Thymus (tissue), 14 donors: Measurements from ENCODE around the gene TEX13B. TPM values are rescaled to one million over a fixed set of nuclear protein-coding genes. Genes with fewer than 3 reads are reported as not detected.

Experiments
- DNase-seq, 9 donors: peaks; one replicate each; pipeline ENCODE4 v3.0.0-alpha.2; 2013; ENCODE audit warnings: low spot score in 9 of 9, low read depth in 6 of 9, missing footprints in 1 of 9
- H3K27ac ChIP-seq, 2 donors: one replicate each; pipeline ENCODE4 v1.5.1; 2013; ENCODE audit warnings: control low read depth in 1 of 2, low read depth in 1 of 2, low read length in 1 of 2, mild to moderate bottlenecking in 1 of 2, moderate library complexity in 1 of 2
- H3K27me3 ChIP-seq, 2 donors: one replicate each; pipeline ENCODE4 v1.5.1; 2013; ENCODE audit warnings: low read length in 1 of 2; ENCODE audit not compliant: control insufficient read depth in 2 of 2, insufficient read depth in 1 of 2
- H3K36me3 ChIP-seq, 2 donors: one replicate each; pipeline ENCODE4 v1.5.1; 2013; ENCODE audit warnings: low read length in 1 of 2, mild to moderate bottlenecking in 1 of 2, moderate library complexity in 1 of 2; ENCODE audit not compliant: control insufficient read depth in 2 of 2, insufficient read depth in 2 of 2
- H3K4me1 ChIP-seq, 2 donors: one replicate each; pipeline ENCODE4 v1.5.1; 2013; ENCODE audit warnings: low read length in 2 of 2; ENCODE audit not compliant: control insufficient read depth in 2 of 2, insufficient read depth in 2 of 2
- H3K4me3 ChIP-seq, 2 donors: one replicate each; pipeline ENCODE4 v1.5.1; 2013; ENCODE audit warnings: low read length in 2 of 2, control low read depth in 1 of 2, mild to moderate bottlenecking in 1 of 2
- H3K9me3 ChIP-seq, 2 donors: one replicate each; pipeline ENCODE4 v1.5.1; 2013; ENCODE audit warnings: low read length in 1 of 2, mild to moderate bottlenecking in 1 of 2; ENCODE audit not compliant: control insufficient read depth in 2 of 2, insufficient read depth in 1 of 2
- WGBS: extraction: QIAGEN DNeasy Blood & Tissue Kit; methylation state at CpG from one replicate; pipeline ENCODE4 v1.1.7; 2013; 5-methylcytosine and 5-hydroxymethylcytosine counted together
- long read RNA-seq, 10 donors: transcript quantifications; one replicate each; lab custom pipeline, GENCODE V29; 2026
- polyA plus RNA-seq: library from polyadenylated mRNA; stranded (reverse); fragments of 200-250 nt; gene quantifications from one replicate; pipeline ENCODE4 v1.2.3, GENCODE V29; 2013
- total RNA-seq: library from RNA; stranded (reverse); fragments of 120-200 nt; gene quantifications from one replicate; pipeline ENCODE4 v1.2.4, GENCODE V29; 2013
- donor health status: healthy.

Gene TEX13B
- total RNA-seq (not detected), polyA plus RNA-seq (not detected)
- long read RNA-seq, donor 1 = 0 reads
- long read RNA-seq, donor 2 = 0 reads
- long read RNA-seq, donor 3 = 0 reads
- long read RNA-seq, donor 4 = 0 reads
- long read RNA-seq, donor 5 = 0 reads
- long read RNA-seq, donor 6 = 0 reads
- long read RNA-seq, donor 7 = 0 reads
- long read RNA-seq, donor 8 = 0 reads
- long read RNA-seq, donor 9 = 0 reads
- long read RNA-seq, donor 10 = 0 reads

GRCh38 chrX:107982356-107982755, at the start of gene TEX13B:
Gene TEX13B (minus strand): TSS chrX:107982370. CDS start chrX:107982127, 243 bp downstream.
- Histone ChIP-seq H3K27me3 (no peaks in the 10 kb centered on the region), H3K4me1 (no peaks in the 10 kb centered on the region), H3K36me3 (no peaks in the 10 kb centered on the region), H3K4me3 (no peak within 1 kb of the TSS), H3K27ac (no peak within 1 kb of the TSS), H3K9me3 (no peaks in the 10 kb centered on the region)
- DNase-seq = no peak
- WGBS = 94% methylated on average over 6 of the region's 6 CpGs

GRCh38 chrX:108029928-108030711, 48.0 kb upstream of the TEX13B start:
- no peaks in the 10 kb centered on the region for H3K4me1 ChIP-seq
- no peaks in the 10 kb centered on the region for H3K9me3 ChIP-seq
- no peak overlapping the region for H3K4me3 ChIP-seq
- H3K27ac ChIP-seq = no peak overlapping the region
- 91% methylated on average over 5 of the region's 5 CpGs for WGBS
- H3K27me3 ChIP-seq = peaks cover 0 to 2% of the 10 kb centered on the region in 2 donors
- no peak for DNase-seq
- H3K36me3 ChIP-seq = no peaks in the 10 kb centered on the region

- WGBS = 75% methylated on average over 1 of the region's 1 CpG
- H3K9me3 ChIP-seq = no peaks in the 10 kb centered on the region
These were observed 46.7 kb upstream of the TEX13B start for GRCh38 chrX:108028854-108029253.

GRCh38 chrX:108025954-108026600, 43.9 kb upstream of the TEX13B start:
- H3K4me1 ChIP-seq = no peaks in the 10 kb centered on the region
- no peaks in the 10 kb centered on the region for H3K27me3 ChIP-seq
- no peak for DNase-seq
- no peak overlapping the region for H3K4me3 ChIP-seq
- no peaks in the 10 kb centered on the region for H3K36me3 ChIP-seq
- H3K9me3 ChIP-seq = no peaks in the 10 kb centered on the region
- 73% methylated on average over 2 of the region's 2 CpGs for WGBS
- no peak overlapping the region for H3K27ac ChIP-seq

More at GRCh38 chrX:108028854-108029253, 46.7 kb upstream of the TEX13B start:
- Histone ChIP-seq H3K4me1 (no peaks in the 10 kb centered on the region), H3K27me3 (peaks cover 0 to 2% of the 10 kb centered on the region in 2 donors), H3K27ac (no peak overlapping the region), H3K36me3 (no peaks in the 10 kb centered on the region), H3K4me3 (no peak overlapping the region)
- no peak for DNase-seq

- no peaks in the 10 kb centered on the region for H3K36me3 ChIP-seq
- 96% methylated on average over 1 of the region's 1 CpG for WGBS
- H3K4me3 ChIP-seq = no peak overlapping the region
- no peaks in the 10 kb centered on the region for H3K27me3 ChIP-seq
- H3K9me3 ChIP-seq = no peaks in the 10 kb centered on the region
- H3K27ac ChIP-seq = no peak overlapping the region
- no peaks in the 10 kb centered on the region for H3K4me1 ChIP-seq
- DNase-seq = no peak
These were observed 43.2 kb upstream of the TEX13B start for GRCh38 chrX:108025376-108025775.

GRCh38 chrX:108022491-108023089, 40.4 kb upstream of the TEX13B start:
- WGBS = 90% methylated on average over 1 of the region's 1 CpG
- Histone ChIP-seq H3K27me3 (no peaks in the 10 kb centered on the region), H3K4me1 (no peaks in the 10 kb centered on the region), H3K27ac (no peak overlapping the region), H3K4me3 (no peak overlapping the region), H3K36me3 (no peaks in the 10 kb centered on the region), H3K9me3 (no peaks in the 10 kb centered on the region)
- no peak for DNase-seq

GRCh38 chrX:108020631-108021030, 38.5 kb upstream of the TEX13B start:
- 49% methylated on average over 2 of the region's 2 CpGs for WGBS
- no peak overlapping the region for H3K4me3 ChIP-seq
- no peaks in the 10 kb centered on the region for H3K4me1 ChIP-seq
- H3K36me3 ChIP-seq = no peaks in the 10 kb centered on the region
- no peak for DNase-seq
- H3K27me3 ChIP-seq = no peaks in the 10 kb centered on the region
- H3K27ac ChIP-seq = no peak overlapping the region
- no peaks in the 10 kb centered on the region for H3K9me3 ChIP-seq

GRCh38 chrX:108019382-108019875, 37.3 kb upstream of the TEX13B start:
- H3K4me3 ChIP-seq = no peak overlapping the region
- no peaks in the 10 kb centered on the region for H3K36me3 ChIP-seq
- WGBS = 21% methylated on average over 3 of the region's 3 CpGs
- H3K4me1 ChIP-seq = no peaks in the 10 kb centered on the region
- no peaks in the 10 kb centered on the region for H3K9me3 ChIP-seq
- DNase-seq = no peak
- no peaks in the 10 kb centered on the region for H3K27me3 ChIP-seq
- no peak overlapping the region for H3K27ac ChIP-seq
